ENCODE results near the gene FAM118B.

FAM118B gene

DNA sequence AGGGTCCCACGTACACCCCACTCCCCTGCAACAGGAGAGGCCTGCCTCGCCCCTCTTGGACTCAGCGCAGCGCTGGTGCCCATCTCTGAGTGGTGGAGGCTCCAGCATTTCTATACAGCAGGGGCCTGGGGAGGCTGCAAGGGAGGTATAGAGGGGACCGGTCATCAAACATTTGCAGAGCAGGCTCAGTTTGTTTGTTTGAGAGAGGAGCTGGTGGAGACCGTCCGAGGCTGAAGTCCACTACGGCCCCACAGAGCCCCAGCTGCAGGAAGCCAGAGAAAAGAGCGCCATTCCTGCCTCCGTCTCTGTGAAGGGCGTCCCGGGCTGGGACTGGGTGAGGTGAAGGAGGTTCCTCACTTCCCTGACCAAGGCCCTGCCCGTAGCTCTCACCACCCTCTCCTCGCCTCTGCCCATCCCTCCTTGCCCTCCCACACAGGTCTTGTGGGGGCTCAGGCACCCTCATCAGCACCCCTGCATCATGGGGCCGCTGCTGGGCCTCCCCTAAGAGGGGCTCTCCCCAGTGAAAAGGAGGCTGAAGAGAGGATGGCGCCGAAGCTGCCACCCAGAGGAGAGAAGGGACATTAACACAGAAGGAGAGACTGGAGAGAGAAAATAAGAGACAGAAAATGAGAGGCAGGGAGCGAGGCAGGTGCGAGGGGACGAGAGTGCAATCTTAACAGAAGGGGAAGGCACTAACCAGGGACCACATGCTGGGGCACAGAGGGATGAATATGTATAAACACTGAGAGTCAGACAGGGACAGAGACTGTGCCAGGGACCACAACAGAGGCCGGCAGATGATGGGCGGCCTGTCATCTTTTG is 24.7 kb upstream of the FAM118B start:
- no peak for DNase-seq (ENCODE audit: low read depth in 2 of 2)

DNA sequence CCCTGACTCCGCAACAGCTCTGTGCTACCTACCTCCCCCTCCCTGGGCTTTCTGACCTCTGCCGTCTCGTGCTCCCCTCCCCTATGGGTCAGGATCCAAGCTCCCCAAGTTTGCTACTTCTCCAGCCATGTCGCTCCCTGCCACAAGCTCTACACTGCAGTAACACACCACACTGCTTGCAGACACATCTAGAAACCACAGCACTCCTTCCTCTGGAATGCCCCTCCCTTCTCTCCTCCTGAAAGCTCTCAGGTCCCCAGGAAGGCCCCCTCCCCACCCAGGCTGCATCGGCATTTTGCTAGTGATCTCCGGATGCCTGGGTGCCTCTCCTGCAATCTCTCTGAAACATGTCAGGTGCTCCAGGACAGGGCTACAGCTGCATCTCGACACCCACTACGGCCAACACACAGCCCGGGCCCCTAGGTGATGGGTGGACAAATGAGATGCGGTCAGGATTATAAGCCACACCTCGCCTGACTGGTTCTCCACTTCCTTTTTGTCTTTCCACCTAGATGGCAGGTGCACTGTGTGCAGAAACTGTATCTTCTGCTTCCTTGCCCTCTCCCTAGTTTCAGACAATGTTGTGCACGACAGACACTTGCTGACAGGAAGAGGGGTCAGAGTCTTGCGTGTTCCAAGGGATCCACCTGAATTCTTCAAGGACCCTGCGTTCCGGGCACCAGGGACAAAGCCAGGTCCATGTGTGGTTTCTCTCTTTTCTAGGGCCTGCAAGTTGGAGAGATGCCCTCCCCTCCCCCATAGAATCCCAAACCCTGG is 23.1 kb upstream of the FAM118B start:
- no peak for DNase-seq (ENCODE audit: low read depth in 2 of 2)

DNA sequence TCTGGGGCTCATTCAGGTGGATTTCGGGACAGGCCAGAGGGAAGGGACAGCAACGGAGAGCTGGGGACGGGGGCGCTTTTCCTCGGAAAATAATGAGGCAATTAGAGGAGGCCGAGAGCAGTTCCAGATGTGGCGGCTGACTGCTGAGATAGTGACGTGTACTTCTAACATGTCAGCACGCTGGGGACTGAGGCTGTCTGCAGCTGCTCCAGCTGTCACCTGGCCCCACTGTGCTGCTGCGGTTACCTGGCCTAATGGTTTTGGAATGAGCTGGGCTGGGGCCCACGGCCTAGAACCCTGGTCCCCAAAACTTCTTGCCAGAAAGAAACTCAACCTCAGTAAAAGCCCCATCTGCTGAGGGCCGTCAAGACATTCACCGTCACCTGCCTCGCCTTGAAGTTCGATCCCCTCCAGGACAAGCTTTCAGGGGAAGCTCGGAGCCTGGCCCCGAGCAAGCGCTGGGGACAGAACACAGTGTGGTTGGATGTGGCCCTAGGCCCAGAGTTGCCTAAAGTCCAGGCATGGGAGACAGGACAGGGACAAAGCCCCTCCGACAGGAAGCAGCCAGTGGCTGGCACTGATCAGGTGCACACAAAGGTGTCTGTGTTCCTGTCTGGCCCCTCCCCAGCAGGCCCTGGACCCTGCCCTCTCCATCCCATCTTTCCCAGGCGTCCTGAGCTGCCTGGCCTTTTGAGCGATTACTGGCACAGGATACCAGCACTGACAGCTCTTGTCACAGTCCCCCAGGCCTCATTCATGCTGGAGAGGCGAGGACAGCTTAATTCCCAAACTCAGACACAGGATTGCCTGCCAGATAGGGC is 22.3 kb upstream of the FAM118B start:
- no peak for DNase-seq (ENCODE audit: low read depth in 2 of 2)

DNA sequence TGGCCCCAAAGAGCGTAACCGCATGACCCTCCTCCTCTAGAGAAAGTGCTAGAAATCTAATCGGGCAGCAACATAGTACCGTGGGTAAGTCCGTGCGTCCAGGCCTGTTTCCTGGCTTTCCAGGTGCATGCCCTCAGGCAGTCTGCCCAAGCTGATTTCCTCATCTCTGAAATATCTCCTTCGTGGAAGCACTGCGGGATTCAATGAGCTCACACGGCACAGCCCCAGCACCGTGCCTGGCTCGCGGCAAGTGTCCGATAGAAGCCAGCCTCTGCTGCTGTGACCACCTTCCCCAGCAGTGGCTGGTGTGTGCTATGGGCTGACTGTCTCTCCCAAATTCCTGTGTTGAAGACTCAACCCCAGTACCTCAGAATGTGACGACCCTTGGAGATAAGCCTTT is 20.8 kb upstream of the FAM118B start:
- DNase-seq (ENCODE audit: low read depth in 2 of 2) = no peak

DNA sequence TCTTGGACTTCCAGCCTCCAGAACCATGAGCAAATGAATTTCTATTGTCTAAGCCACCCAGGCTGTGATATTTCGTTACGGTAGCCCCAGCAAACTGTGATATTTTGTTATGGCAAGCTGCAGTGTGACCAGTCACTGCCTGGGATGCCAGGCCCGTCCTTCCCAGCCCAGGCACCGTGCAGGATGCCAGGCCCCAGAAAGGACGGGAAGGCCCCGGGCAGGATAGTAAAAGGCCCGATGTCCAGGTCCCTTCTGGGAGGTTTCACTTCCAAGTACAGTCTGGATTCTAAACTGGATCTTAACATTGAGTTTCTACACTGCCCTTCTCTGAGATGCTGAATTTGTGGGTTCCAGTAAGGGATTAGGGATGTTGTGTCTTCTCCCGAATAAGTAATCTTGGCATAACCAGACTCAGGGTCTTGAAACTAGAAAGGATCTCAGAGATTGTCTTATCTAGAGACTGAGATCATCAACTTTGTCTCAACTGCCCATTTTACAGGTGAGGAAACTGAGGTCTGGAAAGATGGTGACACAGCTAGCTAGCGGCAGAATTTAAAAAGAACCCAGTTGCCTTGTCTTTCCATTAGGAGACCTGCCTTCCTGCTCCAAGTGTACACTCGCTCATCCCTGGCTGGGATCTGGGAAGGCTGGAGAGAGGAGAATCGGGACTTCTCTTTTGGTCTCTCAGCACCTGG is 20.1 kb upstream of the FAM118B start:
- DNase-seq (ENCODE audit: low read depth in 2 of 2) = no peak

DNA sequence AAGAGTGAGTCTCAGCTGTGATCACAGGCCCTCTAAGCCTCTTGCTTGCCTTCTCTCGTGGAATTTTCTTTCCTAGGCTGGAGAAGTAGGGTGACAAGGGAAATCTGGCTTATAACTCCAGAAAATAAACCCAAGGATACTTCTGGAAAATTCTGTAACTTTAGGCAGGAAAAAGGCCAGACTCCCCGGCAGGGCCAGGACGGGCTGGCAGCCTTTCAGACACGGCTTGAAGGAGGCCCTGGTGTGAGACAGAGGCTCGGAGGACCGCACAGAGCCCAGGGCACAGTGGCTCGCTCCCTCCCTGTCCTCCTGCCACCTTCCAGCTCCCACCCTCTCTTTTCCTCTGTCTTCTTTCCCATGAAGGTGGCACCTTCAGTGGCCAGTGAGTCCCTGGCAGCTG is 19.2 kb upstream of the FAM118B start:
- no peak for DNase-seq (ENCODE audit: low read depth in 2 of 2)

DNA sequence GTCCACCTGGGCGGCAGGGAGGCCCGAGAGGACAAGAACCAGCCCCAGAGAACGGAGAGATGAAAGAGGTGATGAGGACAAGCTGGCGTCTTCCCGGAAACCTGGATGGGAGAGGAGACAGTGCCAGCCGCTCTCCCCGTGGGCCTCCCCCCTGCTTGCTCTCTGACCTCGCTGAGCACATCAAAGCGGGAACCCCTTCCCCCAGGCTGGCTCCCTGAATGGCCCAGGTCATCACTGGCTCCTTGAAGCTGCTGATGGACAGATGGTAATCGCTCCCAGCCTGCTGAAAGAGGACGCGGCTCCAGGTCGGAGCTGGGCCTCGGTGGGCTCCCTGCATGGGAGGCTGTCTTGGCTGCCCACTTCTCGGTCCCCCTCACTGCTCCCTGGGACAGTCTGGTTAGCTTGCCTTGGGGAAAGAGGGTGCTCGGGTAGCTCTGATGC is 18.5 kb upstream of the FAM118B start:
- no peak for DNase-seq (ENCODE audit: low read depth in 2 of 2)

DNA sequence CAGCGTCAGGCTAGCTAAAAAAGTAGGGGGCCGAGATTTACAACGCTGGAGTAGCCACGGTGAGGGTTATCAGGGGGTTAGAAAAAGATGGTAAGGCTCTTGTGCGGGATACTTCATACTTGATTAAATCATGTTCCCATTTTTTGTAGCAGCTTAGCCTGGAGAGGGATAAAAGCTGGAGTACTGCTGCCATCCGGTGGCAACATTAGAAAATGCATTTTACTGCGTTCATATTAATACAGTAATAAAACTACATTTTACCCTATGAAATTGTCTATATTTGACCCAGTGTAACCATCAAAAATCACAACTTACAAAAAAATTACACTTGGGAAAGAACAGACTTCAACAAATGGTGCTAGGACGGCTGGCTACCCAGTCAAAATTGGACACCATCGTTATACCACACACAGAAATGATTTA is 17.4 kb upstream of the FAM118B start:
- no peak for DNase-seq (ENCODE audit: low read depth in 2 of 2)

DNA sequence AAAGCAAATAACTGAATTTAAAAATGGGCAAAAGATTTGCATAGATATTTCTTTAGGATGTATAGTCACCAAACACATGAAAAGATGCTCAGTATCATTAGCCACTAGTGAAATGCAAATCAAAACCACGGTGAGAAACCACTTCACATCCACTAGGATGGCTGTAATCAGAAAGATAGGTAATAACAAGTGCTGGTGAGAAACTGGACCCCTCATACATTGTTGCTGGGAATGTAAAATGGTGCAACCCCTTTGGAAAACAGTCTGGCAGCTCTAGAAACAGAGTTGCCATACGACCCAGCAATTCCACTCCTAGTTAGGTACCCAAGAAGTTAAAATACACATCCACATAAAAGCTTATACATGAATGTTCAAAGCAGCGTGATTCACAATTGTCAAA is 16.5 kb upstream of the FAM118B start:
- DNase-seq (ENCODE audit: low read depth in 2 of 2) = no peak

DNA sequence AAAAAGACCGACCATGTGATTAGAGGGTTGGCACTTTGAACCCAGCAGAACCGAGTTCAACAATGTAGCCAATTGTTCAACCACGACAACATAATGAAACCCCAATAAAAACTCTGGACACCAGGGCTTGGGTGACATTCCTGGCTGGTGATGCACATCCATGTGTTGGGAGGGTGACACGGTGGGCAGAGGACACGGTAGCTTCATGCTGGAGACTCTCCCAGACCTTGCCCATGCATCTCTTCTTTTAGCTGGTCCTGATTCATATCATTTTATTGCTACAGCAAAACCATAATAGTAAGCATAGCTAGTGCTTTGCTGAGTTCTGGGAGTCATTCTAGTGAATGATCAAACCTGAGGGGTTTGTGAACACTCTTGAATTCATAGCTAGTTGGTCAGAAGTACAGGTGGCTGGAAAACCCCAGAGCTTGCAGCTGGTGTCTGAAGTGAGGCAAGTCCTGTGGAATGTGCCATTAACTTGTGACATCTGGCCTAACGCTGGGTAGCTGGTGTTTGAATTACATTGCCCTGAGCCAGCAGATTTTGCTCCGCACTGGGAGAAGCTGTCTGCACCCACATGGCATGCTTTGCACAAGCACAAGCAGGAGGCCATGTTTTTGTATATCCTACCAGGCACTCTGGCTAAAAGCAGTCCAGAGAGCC is 14.2 kb upstream of the FAM118B start:
- DNase-seq (ENCODE audit: low read depth in 2 of 2) = no peak

DNA sequence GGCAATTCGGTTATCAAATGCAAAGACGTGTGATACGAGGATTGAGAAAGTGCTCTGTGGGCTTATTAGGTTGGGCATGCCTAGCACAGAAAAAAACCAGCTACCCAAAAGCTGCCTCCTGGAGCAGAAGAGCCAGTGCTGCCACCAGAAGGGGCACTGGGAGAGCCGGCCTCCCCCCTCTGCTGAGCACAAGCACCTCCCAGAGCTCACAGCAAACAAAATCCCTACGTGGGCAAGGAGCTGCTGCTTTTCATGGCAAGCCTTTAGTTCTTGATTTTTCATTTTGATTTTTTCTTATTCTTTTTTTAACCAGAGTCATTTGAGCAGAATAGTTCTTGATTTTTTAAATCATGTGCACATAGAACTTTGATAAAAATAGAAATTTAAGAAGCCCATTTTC is 12.9 kb upstream of the FAM118B start:
- DNase-seq (ENCODE audit: low read depth in 2 of 2) = no peak

DNA sequence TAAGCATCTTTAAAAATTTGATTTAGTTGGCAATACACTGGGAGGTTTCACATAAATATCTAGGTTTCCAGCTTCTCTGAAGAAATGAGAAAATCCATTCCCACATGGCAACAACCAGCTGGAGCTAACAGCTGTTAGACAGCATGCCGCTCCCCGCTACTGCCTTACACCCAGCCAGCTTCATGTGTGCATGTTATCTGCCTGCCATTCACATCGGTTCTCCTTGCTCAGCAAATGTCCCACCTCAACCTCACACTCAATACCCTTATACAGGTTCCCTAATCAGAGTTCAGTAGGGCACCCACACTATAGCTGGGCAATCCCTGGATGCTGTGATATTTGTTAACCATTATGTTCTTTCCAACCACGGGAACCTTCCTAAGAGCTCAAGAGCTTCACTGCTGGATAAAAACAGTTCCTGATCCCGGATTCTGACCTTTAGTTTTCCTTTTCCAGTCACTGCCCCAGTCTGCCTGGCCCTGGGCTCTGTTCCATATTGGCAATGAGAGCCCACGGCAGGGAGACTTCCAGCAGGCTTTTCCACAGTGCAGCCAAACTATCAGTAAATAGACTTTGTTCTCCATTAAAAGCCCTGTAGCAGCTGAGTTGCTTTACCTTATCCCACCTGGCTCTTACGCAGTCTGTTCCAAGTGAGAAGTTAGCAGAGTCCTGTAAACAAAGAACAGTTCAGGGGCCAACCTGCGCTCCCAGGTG is 8.8 kb upstream of the FAM118B start:
- no peak for DNase-seq (ENCODE audit: low read depth in 2 of 2)

DNA sequence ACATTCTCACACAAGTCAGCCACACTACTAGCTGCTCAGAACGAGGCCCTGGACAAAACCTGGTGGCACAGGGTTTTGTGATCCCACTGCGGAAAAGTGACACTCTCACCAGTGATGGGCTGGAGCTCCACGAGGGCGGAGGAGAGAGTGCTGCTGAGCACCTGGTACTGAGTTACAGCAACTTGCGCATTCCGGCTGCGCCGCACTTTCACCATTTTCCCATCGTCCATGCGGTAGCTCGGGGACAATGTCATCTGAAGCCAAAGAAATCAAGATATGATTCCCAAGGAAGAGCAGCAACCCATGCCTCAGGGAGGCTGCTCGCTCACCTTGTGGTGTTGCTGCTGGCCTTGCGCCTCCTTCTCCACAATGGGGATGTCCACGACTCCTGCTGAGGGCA is 6.2 kb upstream of the FAM118B start:
- no peak for DNase-seq (ENCODE audit: low read depth in 2 of 2)

DNA sequence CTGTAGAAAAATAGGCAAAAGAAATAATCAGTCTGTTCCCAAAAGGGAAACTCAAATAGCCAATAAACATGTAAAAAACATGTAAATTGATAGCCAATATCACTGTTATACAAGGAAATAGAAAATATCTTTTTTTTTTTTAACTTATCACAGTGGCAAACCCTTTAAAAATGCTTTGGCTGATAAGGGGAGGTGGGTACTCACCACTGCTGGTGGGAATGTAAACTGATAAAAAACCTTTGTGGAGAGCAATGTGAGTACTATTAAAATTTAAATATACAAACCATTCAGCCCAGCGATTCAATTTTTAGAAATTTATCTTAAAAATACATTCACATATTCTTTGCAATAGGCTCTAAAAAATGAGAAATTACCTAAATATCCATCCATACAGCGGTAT is 3.7 kb upstream of the FAM118B start:
- no peak for DNase-seq (ENCODE audit: low read depth in 2 of 2)

DNA sequence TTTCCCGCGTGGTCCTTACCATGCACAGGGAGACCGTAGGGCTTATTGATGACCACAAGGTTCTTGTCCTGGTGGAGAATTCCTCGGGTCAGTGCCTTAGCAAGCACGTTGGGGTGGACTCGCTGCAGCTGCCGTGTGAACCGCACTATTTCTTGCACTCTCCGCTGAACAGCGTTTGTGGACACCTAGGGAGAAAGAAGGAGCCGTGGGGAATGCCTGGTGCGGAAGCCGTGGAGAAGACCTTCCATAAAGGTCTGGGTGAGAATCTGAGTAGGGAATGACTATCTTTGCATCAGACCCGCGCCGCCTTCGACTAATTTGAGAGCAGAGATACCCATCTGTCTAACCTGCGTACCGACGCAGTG is 729 bp upstream of the FAM118B start:
- no peak for DNase-seq (ENCODE audit: low read depth in 2 of 2)

DNA sequence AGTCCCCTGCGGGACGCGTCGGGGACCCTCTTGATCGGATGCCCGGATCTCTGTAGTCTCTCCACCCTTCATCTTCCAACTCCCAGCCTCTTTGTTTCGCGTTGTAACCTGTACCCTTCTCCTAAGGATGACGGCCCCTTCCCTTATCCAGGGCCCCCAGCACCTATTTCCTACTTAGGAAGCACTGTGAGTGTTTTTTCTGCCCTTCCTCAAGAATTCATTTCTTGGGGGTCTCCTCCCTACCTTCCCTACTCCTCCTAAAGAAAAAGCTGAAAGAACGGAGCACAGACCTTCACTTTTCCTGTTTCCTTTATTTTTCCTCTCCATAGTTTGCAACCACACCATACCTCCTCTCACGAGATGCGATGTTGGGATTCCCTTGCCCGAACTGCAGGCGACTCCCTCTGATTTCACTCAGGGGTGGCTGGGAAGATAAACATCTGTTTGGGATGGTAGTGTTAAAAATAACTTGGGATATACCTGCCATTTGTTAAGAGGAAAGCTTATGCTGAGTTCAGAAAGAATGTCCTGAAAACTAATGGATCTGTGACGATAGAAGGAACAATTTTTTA is 593 bp downstream of the FAM118B start:
- DNase-seq (ENCODE audit: low read depth in 2 of 2) = no peak

DNA sequence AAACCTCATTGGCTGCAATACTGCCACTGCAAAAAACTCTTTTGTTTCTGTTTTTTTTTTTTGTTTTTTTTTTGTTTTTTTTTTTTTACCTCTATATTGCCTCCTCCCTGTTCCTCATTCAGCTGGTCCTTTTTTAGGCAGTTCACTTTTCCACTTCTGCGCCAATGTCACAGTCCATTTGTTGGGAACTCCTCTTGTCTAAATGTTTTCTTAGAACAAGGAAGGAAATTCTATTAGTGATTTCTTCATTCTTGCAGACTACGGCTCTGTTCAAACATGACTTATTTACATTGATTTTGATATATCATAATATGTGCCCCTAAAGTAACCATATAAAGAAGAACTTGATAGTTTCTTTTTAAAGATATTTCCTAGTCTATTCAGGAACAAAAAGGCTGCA is 2.9 kb downstream of the FAM118B start:
- no peak for DNase-seq (ENCODE audit: low read depth in 2 of 2)

DNA sequence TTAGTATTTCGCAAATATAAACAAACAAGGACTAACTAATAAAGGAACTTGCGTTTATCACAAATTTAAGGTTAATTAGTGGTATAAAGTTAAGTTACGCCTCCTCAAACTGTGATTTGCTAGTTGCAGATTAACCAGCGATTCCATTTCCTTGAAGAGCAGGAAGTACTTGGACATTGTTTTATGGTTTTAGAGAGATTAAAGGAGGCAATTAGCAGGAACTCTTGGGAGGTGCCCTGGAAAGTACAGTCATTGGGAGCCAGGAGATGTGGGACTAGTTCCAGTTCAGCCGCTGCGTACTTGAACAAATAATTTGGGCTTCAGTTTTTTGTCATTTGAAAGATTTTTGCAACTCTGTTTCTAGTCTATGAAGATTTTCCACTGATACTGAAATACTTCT is 3.3 kb downstream of the FAM118B start:
- no peak for DNase-seq (ENCODE audit: low read depth in 2 of 2)

DNA sequence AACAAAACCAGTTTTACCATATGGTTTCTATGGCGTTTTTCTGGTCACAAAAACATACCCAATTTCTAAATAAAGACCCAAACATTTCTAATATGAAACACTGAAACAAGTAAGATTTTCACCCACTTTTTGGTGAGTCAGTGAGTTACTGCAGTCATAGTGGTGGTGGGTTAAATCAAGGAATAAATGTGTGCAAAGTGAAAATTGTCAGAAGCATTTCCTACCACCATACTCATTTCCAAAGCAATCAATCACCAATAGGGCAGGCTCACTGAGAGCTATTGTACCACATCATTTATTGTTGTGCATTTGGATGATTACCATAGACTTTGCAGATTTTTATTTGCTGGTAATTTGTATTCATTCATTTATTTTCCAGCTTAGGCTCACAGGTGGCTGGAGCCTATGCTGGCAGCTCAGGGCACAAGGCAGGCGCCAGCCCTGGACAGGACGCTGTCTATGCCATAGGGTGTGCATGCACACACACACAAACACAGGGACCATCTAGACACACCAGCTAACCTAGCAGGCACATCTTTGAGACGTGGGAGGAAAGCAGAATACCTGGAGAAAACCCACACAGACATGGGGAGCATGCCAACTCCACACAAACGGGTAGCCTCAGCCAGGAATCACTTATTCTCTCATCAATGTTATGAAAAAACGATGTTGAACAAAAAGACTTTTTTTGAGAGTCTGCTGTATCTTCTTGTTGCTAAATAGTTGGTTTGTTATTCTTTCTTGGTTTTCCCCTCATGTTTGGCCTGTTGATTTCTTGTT is 5.1 kb downstream of the FAM118B start:
- DNase-seq (ENCODE audit: low read depth in 2 of 2) = no peak
